Peyer's patch (tissue), 4 donors: ENCODE measurements around the gene TUFT1. TPM values are rescaled to one million over a fixed set of nuclear protein-coding genes. Genes with fewer than 3 reads are reported as not detected.
"Not testable (repeated sequence)": the region's sequence is repeated elsewhere in the genome, so short reads cannot be mapped to it uniquely, and the experiment has no call there.

Source experiments
- DNase-seq, 3 donors: peaks; one replicate each; pipeline ENCODE4 v3.0.0-alpha.2; 2017 to 2019
- H3K27ac ChIP-seq, 4 donors: fragments of 200-600 bp; sonication (generic); one replicate each; pipeline ENCODE4 v1.5.1; 2016 to 2019
- H3K27me3 ChIP-seq, 2 donors: fragments of 200-600 bp; sonication (generic); one replicate each; pipeline ENCODE4 v1.5.1; 2019
- H3K36me3 ChIP-seq, 3 donors: fragments of 200-600 bp; sonication (generic); one replicate each; pipeline ENCODE4 v1.5.1; 2016 to 2019
- H3K4me1 ChIP-seq, 4 donors: fragments of 200-600 bp; sonication (generic); one replicate each; pipeline ENCODE4 v1.5.1; 2016 to 2019
- H3K4me3 ChIP-seq, 4 donors: fragments of 200-600 bp; sonication (generic); 1 replicate in 3 of 4; 2 replicates in 1 of 4; pipeline ENCODE4 v1.5.1; 2016 to 2019; ENCODE audit warnings: mild to moderate bottlenecking in 1 of 4
- H3K9me3 ChIP-seq, 4 donors: fragments of 200-600 bp; sonication (generic); one replicate each; pipeline ENCODE4 v1.5.1; 2016 to 2019; ENCODE audit warnings: mild to moderate bottlenecking in 1 of 4
- POLR2A ChIP-seq, 2 donors: fragments of 450-650 bp; IDR thresholded peaks; one replicate each; pipeline ENCODE4 v1.5.1; 2017; ENCODE audit warnings: antibody characterized with exemption in 2 of 2, mild to moderate bottlenecking in 2 of 2, moderate library complexity in 2 of 2
- total RNA-seq, 4 donors: library from RNA; depleted of rRNA; stranded (reverse); fragments of >200 nt; gene quantifications; one replicate each; pipeline ENCODE4 v1.1.0, GENCODE V29; 2016
- TF ChIP-seq, protein P1 (sequence below), 6 experiments: fragments of 450-650 bp in 4 of 6; fragments of 200-600 bp in 2 of 6; sonication (generic) in 1 of 6; IDR thresholded peaks; one replicate each; pipeline ENCODE4 v1.5.1; 2017 to 2019; ENCODE audit warnings: antibody characterized with exemption in 6 of 6, mild to moderate bottlenecking in 3 of 6, moderate library complexity in 1 of 6

TUFT1 gene
- total RNA-seq, 4 donors from 2014 or later = 12.4 to 23.4 (median 19.3) TPM

DNA sequence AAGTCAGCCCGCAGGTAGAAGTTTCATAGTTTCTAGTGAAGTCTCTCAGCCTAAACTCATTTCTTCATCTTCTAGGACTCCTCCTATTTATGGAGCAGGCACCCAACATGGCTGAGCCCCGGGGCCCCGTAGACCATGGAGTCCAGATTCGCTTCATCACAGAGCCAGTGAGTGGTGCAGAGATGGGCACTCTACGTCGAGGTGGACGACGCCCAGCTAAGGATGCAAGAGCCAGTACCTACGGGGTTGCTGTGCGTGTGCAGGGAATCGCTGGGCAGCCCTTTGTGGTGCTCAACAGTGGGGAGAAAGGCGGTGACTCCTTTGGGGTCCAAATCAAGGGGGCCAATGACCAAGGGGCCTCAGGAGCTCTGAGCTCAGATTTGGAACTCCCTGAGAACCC, 21.7 kb upstream of the TUFT1 start:
- H3K36me3 ChIP-seq = peaks cover 0 to 45% (median 0%) of the 10 kb centered on the region in 3 donors
- H3K27me3 ChIP-seq = no peaks in the 10 kb centered on the region
- TF ChIP-seq POLR2A (IDR thresholded peaks at IDR 0.05) = no peak
- TF ChIP-seq, protein P1, sequence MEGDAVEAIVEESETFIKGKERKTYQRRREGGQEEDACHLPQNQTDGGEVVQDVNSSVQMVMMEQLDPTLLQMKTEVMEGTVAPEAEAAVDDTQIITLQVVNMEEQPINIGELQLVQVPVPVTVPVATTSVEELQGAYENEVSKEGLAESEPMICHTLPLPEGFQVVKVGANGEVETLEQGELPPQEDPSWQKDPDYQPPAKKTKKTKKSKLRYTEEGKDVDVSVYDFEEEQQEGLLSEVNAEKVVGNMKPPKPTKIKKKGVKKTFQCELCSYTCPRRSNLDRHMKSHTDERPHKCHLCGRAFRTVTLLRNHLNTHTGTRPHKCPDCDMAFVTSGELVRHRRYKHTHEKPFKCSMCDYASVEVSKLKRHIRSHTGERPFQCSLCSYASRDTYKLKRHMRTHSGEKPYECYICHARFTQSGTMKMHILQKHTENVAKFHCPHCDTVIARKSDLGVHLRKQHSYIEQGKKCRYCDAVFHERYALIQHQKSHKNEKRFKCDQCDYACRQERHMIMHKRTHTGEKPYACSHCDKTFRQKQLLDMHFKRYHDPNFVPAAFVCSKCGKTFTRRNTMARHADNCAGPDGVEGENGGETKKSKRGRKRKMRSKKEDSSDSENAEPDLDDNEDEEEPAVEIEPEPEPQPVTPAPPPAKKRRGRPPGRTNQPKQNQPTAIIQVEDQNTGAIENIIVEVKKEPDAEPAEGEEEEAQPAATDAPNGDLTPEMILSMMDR (IDR thresholded peaks at IDR 0.05) = no peak
- no peaks in the 10 kb centered on the region for H3K9me3 ChIP-seq
- no peak for DNase-seq
- H3K4me1 ChIP-seq = peaks cover 0 to 9% (median 0%) of the 10 kb centered on the region in 4 donors
- H3K4me3 ChIP-seq = no peak overlapping the region
- no peak overlapping the region for H3K27ac ChIP-seq

DNA sequence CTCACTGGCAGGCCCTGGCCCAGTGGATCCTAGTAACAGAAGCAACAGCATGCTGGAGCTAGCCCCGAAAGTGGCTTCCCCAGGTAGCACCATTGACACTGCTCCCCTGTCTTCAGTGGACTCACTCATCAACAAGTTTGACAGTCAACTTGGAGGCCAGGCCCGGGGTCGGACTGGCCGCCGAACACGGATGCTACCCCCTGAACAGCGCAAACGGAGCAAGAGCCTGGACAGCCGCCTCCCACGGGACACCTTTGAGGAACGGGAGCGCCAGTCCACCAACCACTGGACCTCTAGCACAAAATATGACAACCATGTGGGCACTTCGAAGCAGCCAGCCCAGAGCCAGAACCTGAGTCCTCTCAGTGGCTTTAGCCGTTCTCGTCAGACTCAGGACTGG, 21.2 kb upstream of the TUFT1 start:
- H3K9me3 ChIP-seq = no peaks in the 10 kb centered on the region
- H3K27me3 ChIP-seq = no peaks in the 10 kb centered on the region
- peaks cover 0 to 9% (median 0%) of the 10 kb centered on the region in 4 donors for H3K4me1 ChIP-seq
- no peak for DNase-seq
- H3K36me3 ChIP-seq = peaks cover 0 to 50% (median 0%) of the 10 kb centered on the region in 3 donors
- no peak overlapping the region for H3K27ac ChIP-seq
- TF ChIP-seq, protein P1 (IDR thresholded peaks at IDR 0.05) = no peak
- no peak for TF ChIP-seq POLR2A (IDR thresholded peaks at IDR 0.05)
- no peak overlapping the region for H3K4me3 ChIP-seq

DNA sequence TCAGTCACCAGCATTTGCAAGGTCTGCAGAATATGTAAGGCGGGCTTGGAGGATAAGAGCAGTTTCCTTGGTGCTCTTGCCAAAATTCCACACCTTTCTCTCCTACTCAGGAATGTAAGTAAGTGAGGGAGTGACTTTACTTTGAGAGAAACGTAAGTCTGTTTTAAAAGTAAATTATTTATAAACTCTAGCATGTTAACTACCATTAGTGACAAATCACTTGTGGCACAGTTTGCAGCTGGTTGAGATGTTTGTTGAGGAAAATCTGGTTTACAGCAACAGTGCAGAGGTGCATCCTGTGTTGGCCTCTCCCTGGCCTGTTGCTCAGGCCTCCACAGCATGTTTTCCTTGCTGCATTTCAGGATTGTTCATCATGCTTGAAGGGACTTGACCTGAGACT, 20.4 kb upstream of the TUFT1 start:
- DNase-seq = no peak
- Histone ChIP-seq H3K27ac (no peak overlapping the region), H3K9me3 (no peaks in the 10 kb centered on the region), H3K27me3 (no peaks in the 10 kb centered on the region), H3K4me3 (no peak overlapping the region), H3K4me1 (peaks cover 0 to 9% (median 0%) of the 10 kb centered on the region in 4 donors), H3K36me3 (peaks cover 0 to 56% (median 0%) of the 10 kb centered on the region in 3 donors)
- TF ChIP-seq, protein P1 (IDR thresholded peaks at IDR 0.05) = no peak
- no peak for TF ChIP-seq POLR2A (IDR thresholded peaks at IDR 0.05)

DNA sequence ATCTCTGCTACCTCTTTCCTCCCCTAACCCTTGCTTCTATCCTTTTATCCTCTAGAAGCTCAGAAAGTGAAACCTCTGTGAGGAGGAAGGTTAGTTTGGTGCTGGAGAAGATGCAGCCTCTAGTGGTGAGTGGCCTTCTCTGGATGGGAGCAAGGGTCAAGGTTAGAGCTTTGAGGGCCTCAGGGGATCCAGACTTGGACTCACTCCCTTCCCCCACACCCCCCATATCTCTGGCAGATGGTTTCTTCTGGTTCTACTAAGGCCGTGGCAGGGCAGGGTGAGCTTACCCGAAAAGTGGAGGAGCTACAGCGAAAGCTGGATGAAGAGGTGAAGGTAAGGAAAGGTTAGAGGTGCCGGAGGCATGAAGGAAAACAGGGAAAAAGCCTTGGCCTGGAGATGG, 19.8 kb upstream of the TUFT1 start:
- Histone ChIP-seq H3K36me3 (peaks cover 0 to 63% (median 0%) of the 10 kb centered on the region in 3 donors), H3K4me1 (peaks cover 0 to 9% (median 0%) of the 10 kb centered on the region in 4 donors), H3K27ac (no peak overlapping the region)

DNA sequence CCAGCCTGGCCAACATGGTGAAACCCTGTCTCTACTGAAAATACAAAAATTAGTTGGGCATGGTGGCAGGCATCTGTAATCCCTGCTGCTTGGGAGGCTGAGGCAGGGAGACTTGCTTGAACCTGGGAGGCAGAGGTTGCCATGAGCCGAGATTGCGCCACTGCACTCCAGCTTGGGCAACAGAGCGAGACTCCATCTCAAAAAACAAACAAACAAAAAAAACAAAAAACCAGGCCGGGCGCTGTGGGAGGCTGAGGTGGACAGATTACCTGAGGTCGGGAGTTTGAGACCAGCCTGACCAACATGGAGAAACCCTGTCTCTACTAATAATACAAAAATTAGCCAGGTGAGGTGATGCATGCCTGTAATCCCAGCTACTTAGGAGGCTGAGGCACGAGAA, 17.7 kb upstream of the TUFT1 start:
- H3K27me3 ChIP-seq, H3K4me3 ChIP-seq, DNase-seq, H3K27ac ChIP-seq, H3K9me3 ChIP-seq, H3K4me1 ChIP-seq: not testable (repeated sequence)
- peaks cover 0 to 81% (median 0%) of the 10 kb centered on the region in 3 donors for H3K36me3 ChIP-seq

More for the DNA sequence above, 19.8 kb upstream of the TUFT1 start:
- Histone ChIP-seq H3K9me3 (no peaks in the 10 kb centered on the region), H3K4me3 (no peak overlapping the region), H3K27me3 (no peaks in the 10 kb centered on the region)
- TF ChIP-seq, protein P1 (IDR thresholded peaks at IDR 0.05) = peak in 3 of 6 experiments; percentile 15 to 35 (median 23)
- TF ChIP-seq POLR2A (IDR thresholded peaks at IDR 0.05) = no peak
- no peak for DNase-seq

- no peak for TF ChIP-seq POLR2A (IDR thresholded peaks at IDR 0.05)
- TF ChIP-seq, protein P1 (IDR thresholded peaks at IDR 0.05) = no peak
- no peak for DNase-seq
- H3K27ac ChIP-seq = no peak overlapping the region
- no peaks in the 10 kb centered on the region for H3K9me3 ChIP-seq
- peaks cover 0 to 80% (median 0%) of the 10 kb centered on the region in 3 donors for H3K36me3 ChIP-seq
- no peaks in the 10 kb centered on the region for H3K27me3 ChIP-seq
- no peak overlapping the region for H3K4me3 ChIP-seq
- H3K4me1 ChIP-seq = no peaks in the 10 kb centered on the region
Measured at GRCh38 chr1:151523326-151523725, 16.8 kb upstream of the TUFT1 start.
